Ishikawa (cell line): ENCODE measurements around the gene ATRAID.
A peak's percentile ranks its signal among the peaks of the same experiment; 100 is the strongest.

Experiments used
- CEBPB ChIP-seq: IDR thresholded peaks from 2 replicates; pipeline ENCODE4 v1.6.1; 2012
- TF ChIP-seq, protein P1 (sequence below): IDR thresholded peaks from 2 replicates; pipeline ENCODE4 v1.6.1; 2012

DNA sequence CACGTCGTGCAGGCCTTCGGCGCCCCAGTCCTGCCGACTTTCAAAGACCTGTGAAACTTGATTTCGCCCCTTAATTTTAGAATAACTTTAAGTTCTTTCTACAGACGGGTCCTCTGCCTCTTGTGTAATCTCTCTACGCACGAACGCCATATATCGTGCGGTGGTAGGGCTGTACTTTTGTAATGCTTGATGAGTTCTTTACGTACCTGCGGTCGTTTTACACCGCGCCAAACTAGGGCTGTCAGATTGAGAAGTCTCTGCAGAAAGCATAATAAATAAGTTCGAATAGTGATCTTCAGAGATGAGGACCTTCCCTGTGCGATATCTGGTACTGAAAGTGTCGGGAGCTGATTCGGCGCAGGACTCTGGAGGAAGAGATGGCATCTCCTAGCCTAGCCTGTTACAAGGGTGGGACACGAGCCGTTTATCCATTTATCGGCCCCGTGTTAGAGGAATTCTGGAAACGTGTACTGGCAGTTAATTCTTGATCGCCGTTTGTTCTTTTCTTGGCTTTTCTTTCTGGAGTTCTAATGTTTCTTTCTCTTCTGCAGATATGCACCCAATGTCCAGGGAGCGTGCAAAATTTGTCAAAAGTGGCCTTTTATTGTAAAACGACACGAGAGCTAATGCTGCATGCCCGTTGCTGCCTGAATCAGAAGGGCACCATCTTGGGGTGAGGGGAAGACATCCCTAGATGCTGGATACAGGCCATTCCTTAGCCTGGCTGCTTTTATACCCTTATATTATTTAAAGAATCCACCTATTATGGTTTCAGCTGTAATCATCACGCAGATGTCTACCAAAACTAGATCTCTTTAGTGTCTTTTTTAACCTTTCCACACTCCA is 1.0 kb downstream of the ATRAID start:
- TF ChIP-seq CEBPB, result peak; percentile 39; the same call in 1 of the 2 replicates
- TF ChIP-seq, protein P1, sequence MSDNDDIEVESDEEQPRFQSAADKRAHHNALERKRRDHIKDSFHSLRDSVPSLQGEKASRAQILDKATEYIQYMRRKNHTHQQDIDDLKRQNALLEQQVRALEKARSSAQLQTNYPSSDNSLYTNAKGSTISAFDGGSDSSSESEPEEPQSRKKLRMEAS, result no peak
